H9 (cell line): Measurements from ENCODE around the gene FLVCR1. TPM values are rescaled to one million over a fixed set of nuclear protein-coding genes. Genes with fewer than 3 reads are reported as not detected.

Source experiments
- DNase-seq: peaks from one replicate; pipeline ENCODE4 v3.0.0-alpha.2; 2017
- H2AFZ ChIP-seq: one replicate; pipeline ENCODE4 v1.6.1; 2013; ENCODE audit warnings: mild to moderate bottlenecking, low read length, control low read depth, moderate library complexity
- H2AK5ac ChIP-seq: 2 replicates; pipeline ENCODE4 v1.6.1; 2013; ENCODE audit warnings: low read length, control low read depth, mixed read lengths; ENCODE audit not compliant: insufficient read length
- H2BK120ac ChIP-seq: one replicate; pipeline ENCODE4 v1.6.1; 2013; ENCODE audit warnings: low read depth, mild to moderate bottlenecking, low read length, control low read depth, inconsistent platforms; ENCODE audit not compliant: poor library complexity, severe bottlenecking
- H2BK12ac ChIP-seq: 2 replicates; pipeline ENCODE4 v1.6.1; 2013; ENCODE audit warnings: low read length, control low read depth, mixed read lengths, low read depth; ENCODE audit not compliant: insufficient read length
- H2BK15ac ChIP-seq: 2 replicates; pipeline ENCODE4 v1.6.1; 2013; ENCODE audit warnings: low read depth, low read length, control low read depth
- H2BK20ac ChIP-seq: one replicate; pipeline ENCODE4 v1.6.1; 2013; ENCODE audit warnings: low read depth, mild to moderate bottlenecking, low read length, control low read depth, inconsistent platforms; ENCODE audit not compliant: poor library complexity, severe bottlenecking
- H2BK5ac ChIP-seq: 2 replicates; pipeline ENCODE4 v1.6.1; 2013; ENCODE audit warnings: low read length, control low read depth, mixed read lengths; ENCODE audit not compliant: insufficient read length
- H3K14ac ChIP-seq: 2 replicates; pipeline ENCODE4 v1.6.1; 2013; ENCODE audit warnings: low read length, control low read depth; ENCODE audit not compliant: insufficient read depth
- H3K18ac ChIP-seq: 2 replicates; pipeline ENCODE4 v1.6.1; 2013; ENCODE audit warnings: low read depth, mild to moderate bottlenecking, mixed read lengths, low read length, control low read depth; ENCODE audit not compliant: insufficient read length
- H3K23ac ChIP-seq: 2 replicates; pipeline ENCODE4 v1.6.1; 2013; ENCODE audit warnings: low read length, control low read depth, mixed read lengths, low read depth; ENCODE audit not compliant: insufficient read length
- H3K23me2 ChIP-seq: 2 replicates; pipeline ENCODE4 v1.6.1; 2013; ENCODE audit warnings: low read depth, mild to moderate bottlenecking, mixed read lengths, low read length, control low read depth; ENCODE audit not compliant: insufficient read length, poor library complexity, severe bottlenecking
- H3K27ac ChIP-seq: 2 replicates; pipeline ENCODE4 v1.5.1; 2013; ENCODE audit warnings: low read length, control low read depth, mixed read lengths, low read depth; ENCODE audit not compliant: insufficient read length
- H3K27me3 ChIP-seq: 2 replicates; pipeline ENCODE4 v1.6.1; 2013; ENCODE audit warnings: low read length, control low read depth, inconsistent platforms; ENCODE audit not compliant: insufficient read depth
- H3K4ac ChIP-seq: 2 replicates; pipeline ENCODE4 v1.6.1; 2013; ENCODE audit warnings: low read depth, mild to moderate bottlenecking, control low read depth, inconsistent platforms, low read length, moderate library complexity
- H3K4me1 ChIP-seq: 2 replicates; pipeline ENCODE4 v1.6.1; 2013; ENCODE audit warnings: low read length, control low read depth, inconsistent platforms; ENCODE audit not compliant: insufficient read depth
- H3K4me2 ChIP-seq: 2 replicates; pipeline ENCODE4 v1.6.1; 2013; ENCODE audit warnings: low read length, control low read depth, mixed read lengths; ENCODE audit not compliant: insufficient read length, insufficient read depth
- H3K56ac ChIP-seq: 2 replicates; pipeline ENCODE4 v1.6.1; 2013; ENCODE audit warnings: low read depth, mild to moderate bottlenecking, mixed read lengths, low read length, control low read depth; ENCODE audit not compliant: insufficient read length
- H3K79me1 ChIP-seq: 2 replicates; pipeline ENCODE4 v1.6.1; 2013; ENCODE audit warnings: low read depth, mild to moderate bottlenecking, moderate library complexity, low read length, control low read depth, inconsistent platforms; ENCODE audit not compliant: insufficient read depth, poor library complexity, severe bottlenecking
- H3K79me2 ChIP-seq: 2 replicates; pipeline ENCODE4 v1.6.1; 2013; ENCODE audit warnings: low read length, control low read depth, inconsistent platforms; ENCODE audit not compliant: insufficient read depth
- H3K9ac ChIP-seq: 2 replicates; pipeline ENCODE4 v1.6.1; 2013; ENCODE audit warnings: low read length, control low read depth, mixed read lengths; ENCODE audit not compliant: insufficient read length; ENCODE audit errors: extremely low read depth
- H3K9me3 ChIP-seq: one replicate; pipeline ENCODE4 v1.6.1; 2013; ENCODE audit warnings: low read depth, low read length, inconsistent platforms; ENCODE audit not compliant: control insufficient read depth
- H3T11ph ChIP-seq: one replicate; pipeline ENCODE4 v1.6.1; 2013; ENCODE audit warnings: mild to moderate bottlenecking, low read length, control low read depth, inconsistent platforms
- H4K20me1 ChIP-seq: one replicate; pipeline ENCODE4 v1.6.1; 2013; ENCODE audit not compliant: control insufficient read depth, insufficient read length, insufficient read depth
- H4K5ac ChIP-seq: 2 replicates; pipeline ENCODE4 v1.6.1; 2013; ENCODE audit warnings: low read depth, mild to moderate bottlenecking, mixed read lengths, low read length, control low read depth; ENCODE audit not compliant: insufficient read length
- H4K8ac ChIP-seq: replicated peaks from 2 replicates; pipeline ENCODE4 v1.6.1; 2013; ENCODE audit warnings: low read length, control low read depth, mixed read lengths, low read depth; ENCODE audit not compliant: insufficient read length
- H4K91ac ChIP-seq: 2 replicates; pipeline ENCODE4 v1.6.1; 2013; ENCODE audit warnings: low read depth, mild to moderate bottlenecking, moderate library complexity, mixed read lengths, low read length, control low read depth; ENCODE audit not compliant: insufficient read length
- H3K27ac Mint-ChIP-seq, 3 experiments: 2 replicates in 2 of 3; 3 replicates in 1 of 3; pipeline ENCODE4 v1.8.0; 2020 to 2021; ENCODE audit warnings: mixed read lengths in 3 of 3, mild to moderate bottlenecking in 1 of 3, moderate library complexity in 1 of 3
- H3K27me3 Mint-ChIP-seq: 2 replicates; pipeline ENCODE4 v1.8.0; 2021; ENCODE audit warnings: low read depth, mild to moderate bottlenecking, moderate library complexity, mixed read lengths
- H3K36me3 Mint-ChIP-seq, 3 experiments: 2 replicates in 2 of 3; 3 replicates in 1 of 3; pipeline ENCODE4 v1.8.0; 2020 to 2021; ENCODE audit warnings: low read depth in 3 of 3, mixed read lengths in 3 of 3; ENCODE audit not compliant: insufficient read depth in 1 of 3
- H3K4me1 Mint-ChIP-seq, 2 experiments: 2 replicates each; pipeline ENCODE4 v1.8.0; 2020; ENCODE audit warnings: mixed read lengths in 2 of 2
- H3K4me3 Mint-ChIP-seq, 2 experiments: 2 replicates in 1 of 2; 3 replicates in 1 of 2; pipeline ENCODE4 v1.8.0; 2020 to 2021; ENCODE audit warnings: mild to moderate bottlenecking in 2 of 2, mixed read lengths in 2 of 2, moderate library complexity in 1 of 2
- H3K9me3 Mint-ChIP-seq, 2 experiments: 2 replicates in 1 of 2; 3 replicates in 1 of 2; pipeline ENCODE4 v1.8.0; 2020; ENCODE audit warnings: mild to moderate bottlenecking in 2 of 2, mixed read lengths in 2 of 2, moderate library complexity in 1 of 2
- WGBS: extraction: QIAGEN DNeasy Blood & Tissue Kit; methylation state at CpG from one replicate; pipeline ENCODE4 v1.1.7; 2013; ENCODE audit warnings: missing lambda C conversion rate, low lambda C conversion rate, mixed read lengths; ENCODE audit not compliant: insufficient read length; ENCODE audit errors: extremely low coverage; 5-methylcytosine and 5-hydroxymethylcytosine counted together
- total RNA-seq: library from RNA; stranded (reverse); gene quantifications from 2 replicates; pipeline ENCODE4 v1.2.1, GENCODE V29; 2021
- TF ChIP-seq, protein P1 (sequence below): fragments of 200-600 bp; sonication (generic); conservative IDR thresholded peaks from 3 replicates; pipeline ENCODE4 v1.8.0; 2021; ENCODE audit warnings: antibody characterized with exemption, mild to moderate bottlenecking

Gene FLVCR1
- total RNA-seq, 1 experiment from 2014 or later, result 55.2 TPM

DNA sequence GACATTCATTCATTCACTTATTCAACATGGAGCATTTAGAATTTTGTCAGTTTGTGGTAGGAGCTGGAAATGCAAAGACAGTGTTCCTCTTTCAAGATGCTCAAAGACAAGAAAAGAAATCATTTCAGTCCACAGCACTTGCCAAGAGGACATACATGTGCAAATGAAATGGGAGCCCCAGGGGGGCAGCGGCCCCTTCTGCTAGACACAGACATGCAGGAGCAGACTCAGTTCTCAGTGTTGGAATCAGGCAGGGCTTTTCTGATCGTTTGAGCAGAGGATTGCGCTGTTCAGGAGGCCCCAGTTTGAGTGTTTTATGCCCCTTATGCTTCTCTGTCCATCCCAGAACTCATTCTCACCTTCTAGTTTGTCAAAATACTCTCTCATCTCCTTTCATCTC is 56.7 kb downstream of the FLVCR1 start:
- peak overlapping the region; percentile 97 to 98 (median 98) for H3K27ac Mint-ChIP-seq
- peak; percentile 76 for DNase-seq
- no peak overlapping the region for H4K8ac ChIP-seq
- H3K4me3 Mint-ChIP-seq, result peak overlapping the region; percentile 86 to 97
- H3K4ac ChIP-seq, result no peak overlapping the region
- H3K14ac ChIP-seq, result no peak overlapping the region; the same call in 1 of the 2 replicates
- no peak overlapping the region for H3K56ac ChIP-seq
- no peaks in the 10 kb centered on the region; the same call in 1 of the 2 replicates for H3K4me1 ChIP-seq
- H3T11ph ChIP-seq, result no peak overlapping the region
- H4K91ac ChIP-seq, result no peak overlapping the region
- H4K5ac ChIP-seq, result no peak overlapping the region
- H3K18ac ChIP-seq, result no peak overlapping the region
- peaks cover 40 to 73% of the 10 kb centered on the region in 2 experiments for H3K4me1 Mint-ChIP-seq
- H3K27ac ChIP-seq, result peak overlapping the region; percentile 84
- no peak overlapping the region for H2BK20ac ChIP-seq
- no peak overlapping the region for H2AK5ac ChIP-seq
- no peak overlapping the region for H2AFZ ChIP-seq
- no peaks in the 10 kb centered on the region for H3K23me2 ChIP-seq
- no peaks in the 10 kb centered on the region for H3K9me3 ChIP-seq
- H3K23ac ChIP-seq, result no peak overlapping the region
- peaks cover 1% of the 10 kb centered on the region; the same call in 1 of the 2 replicates for H3K27me3 Mint-ChIP-seq
- peak overlapping the region; percentile 75 for H3K4me2 ChIP-seq
- H2BK5ac ChIP-seq, result peak overlapping the region; percentile 10
- peaks cover 12 to 48% (median 39%) of the 10 kb centered on the region in 3 experiments for H3K36me3 Mint-ChIP-seq
- no peak overlapping the region for H2BK120ac ChIP-seq
- peak overlapping the region; percentile 49 for H3K9ac ChIP-seq
- no peaks in the 10 kb centered on the region for H3K27me3 ChIP-seq
- no peaks in the 10 kb centered on the region for H3K9me3 Mint-ChIP-seq
- WGBS, result no CpG with 5 or more reads among the region's 3 CpGs
- no peak overlapping the region for H2BK12ac ChIP-seq
- H2BK15ac ChIP-seq, result no peak overlapping the region
- no peaks in the 10 kb centered on the region; the same call in 1 of the 2 replicates for H3K79me2 ChIP-seq
- TF ChIP-seq, protein P1, sequence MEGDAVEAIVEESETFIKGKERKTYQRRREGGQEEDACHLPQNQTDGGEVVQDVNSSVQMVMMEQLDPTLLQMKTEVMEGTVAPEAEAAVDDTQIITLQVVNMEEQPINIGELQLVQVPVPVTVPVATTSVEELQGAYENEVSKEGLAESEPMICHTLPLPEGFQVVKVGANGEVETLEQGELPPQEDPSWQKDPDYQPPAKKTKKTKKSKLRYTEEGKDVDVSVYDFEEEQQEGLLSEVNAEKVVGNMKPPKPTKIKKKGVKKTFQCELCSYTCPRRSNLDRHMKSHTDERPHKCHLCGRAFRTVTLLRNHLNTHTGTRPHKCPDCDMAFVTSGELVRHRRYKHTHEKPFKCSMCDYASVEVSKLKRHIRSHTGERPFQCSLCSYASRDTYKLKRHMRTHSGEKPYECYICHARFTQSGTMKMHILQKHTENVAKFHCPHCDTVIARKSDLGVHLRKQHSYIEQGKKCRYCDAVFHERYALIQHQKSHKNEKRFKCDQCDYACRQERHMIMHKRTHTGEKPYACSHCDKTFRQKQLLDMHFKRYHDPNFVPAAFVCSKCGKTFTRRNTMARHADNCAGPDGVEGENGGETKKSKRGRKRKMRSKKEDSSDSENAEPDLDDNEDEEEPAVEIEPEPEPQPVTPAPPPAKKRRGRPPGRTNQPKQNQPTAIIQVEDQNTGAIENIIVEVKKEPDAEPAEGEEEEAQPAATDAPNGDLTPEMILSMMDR, result no peak
- no peaks in the 10 kb centered on the region for H4K20me1 ChIP-seq
- no peaks in the 10 kb centered on the region for H3K79me1 ChIP-seq
